DOHH2 (cell line): ENCODE results near the gene SH3BP5.

Experiments
- CTCF ChIP-seq: fragments of 200-600 bp; sonication (generic); IDR thresholded peaks from one replicate; pipeline ENCODE4 v1.5.1; 2014; ENCODE audit warnings: antibody characterized with exemption, mild to moderate bottlenecking, low read depth, low read length; ENCODE audit not compliant: poor library complexity, severe bottlenecking
- EZH2phosphoT487 ChIP-seq: fragments of 200-600 bp; sonication (generic); IDR thresholded peaks from 2 replicates; pipeline ENCODE4 v1.6.1; 2017; ENCODE audit warnings: borderline replicate concordance, mild to moderate bottlenecking, antibody characterized with exemption, low read length, moderate library complexity, mixed read lengths

- no peak for TF ChIP-seq CTCF
- TF ChIP-seq EZH2phosphoT487: no peak
These were observed 33.9 kb downstream of the SH3BP5 start for GRCh38 chr3:15298504-15298903.
